Liver (tissue), 9 donors: ENCODE data around the gene MEX3B. TPM values are rescaled to one million over a fixed set of nuclear protein-coding genes. Genes with fewer than 3 reads are reported as not detected.

Source experiments
- DNase-seq: peaks from one replicate; pipeline ENCODE4 v3.0.0-alpha.2; 2017; ENCODE audit warnings: low spot score
- H3K27ac ChIP-seq, 2 donors: one replicate each; pipeline ENCODE4 v1.7.0; 2013; ENCODE audit warnings: inconsistent platforms in 2 of 2, low read length in 2 of 2, control low read depth in 1 of 2, low read depth in 1 of 2, mild to moderate bottlenecking in 1 of 2
- H3K27me3 ChIP-seq, 4 donors: one replicate each; pipeline versions ENCODE4 v1.6.1 to v1.7.0; 2013; ENCODE audit warnings: low read length in 3 of 4, inconsistent platforms in 1 of 4, mild to moderate bottlenecking in 1 of 4, moderate library complexity in 1 of 4; ENCODE audit not compliant: control insufficient read depth in 4 of 4, insufficient read depth in 4 of 4
- H3K36me3 ChIP-seq, 4 donors: one replicate each; pipeline versions ENCODE4 v1.6.1 to v1.7.0; 2013; ENCODE audit warnings: low read length in 3 of 4, mild to moderate bottlenecking in 3 of 4, low read depth in 1 of 4, moderate library complexity in 1 of 4; ENCODE audit not compliant: control insufficient read depth in 4 of 4, insufficient read depth in 3 of 4
- H3K4me1 ChIP-seq, 4 donors: one replicate each; pipeline versions ENCODE4 v1.6.1 to v1.7.0; 2013; ENCODE audit warnings: low read length in 3 of 4, mild to moderate bottlenecking in 3 of 4, moderate library complexity in 1 of 4; ENCODE audit not compliant: control insufficient read depth in 4 of 4, insufficient read depth in 4 of 4
- H3K4me3 ChIP-seq, 3 donors: one replicate each; pipeline versions ENCODE4 v1.6.1 to v1.7.0; 2013; ENCODE audit warnings: low read length in 3 of 3, control low read depth in 1 of 3, low read depth in 1 of 3, mild to moderate bottlenecking in 1 of 3
- H3K9ac ChIP-seq, 2 donors: one replicate each; pipeline ENCODE4 v1.7.0; 2013; ENCODE audit warnings: low read length in 2 of 2, mild to moderate bottlenecking in 2 of 2, moderate library complexity in 2 of 2, control low read depth in 1 of 2, low read depth in 1 of 2
- H3K9me3 ChIP-seq, 4 donors: one replicate each; pipeline versions ENCODE4 v1.6.1 to v1.7.0; 2013; ENCODE audit warnings: low read length in 3 of 4; ENCODE audit not compliant: control insufficient read depth in 4 of 4
- EGR1 ChIP-seq, 2 donors: IDR thresholded peaks; 2 replicates each; pipeline ENCODE4 v1.6.1; 2016 to 2018; ENCODE audit warnings: antibody characterized with exemption in 2 of 2, low read depth in 2 of 2
- FOXA1 ChIP-seq: IDR thresholded peaks from 2 replicates; pipeline ENCODE4 v1.6.1; 2016; ENCODE audit warnings: antibody characterized with exemption
- FOXA2 ChIP-seq: IDR thresholded peaks from 2 replicates; pipeline ENCODE4 v1.6.1; 2016; ENCODE audit warnings: antibody characterized with exemption
- GABPA ChIP-seq, 2 donors: IDR thresholded peaks in 1 of 2; conservative IDR thresholded peaks in 1 of 2; 2 replicates each; pipeline ENCODE4 v1.6.1; 2016; ENCODE audit warnings: antibody characterized with exemption in 2 of 2, mild to moderate bottlenecking in 1 of 2, moderate library complexity in 1 of 2
- HNF4A ChIP-seq, 2 donors: conservative IDR thresholded peaks; 2 replicates each; pipeline ENCODE4 v1.6.1; 2016; ENCODE audit warnings: antibody characterized with exemption in 2 of 2, mild to moderate bottlenecking in 2 of 2
- HNF4G ChIP-seq: IDR thresholded peaks from 2 replicates; pipeline ENCODE4 v1.6.1; 2016; ENCODE audit warnings: antibody characterized with exemption
- JUND ChIP-seq, 2 donors: IDR thresholded peaks; 2 replicates each; pipeline ENCODE4 v1.6.1; 2016; ENCODE audit warnings: antibody characterized with exemption in 2 of 2
- NR2F2 ChIP-seq: IDR thresholded peaks from 2 replicates; pipeline ENCODE4 v1.6.1; 2016; ENCODE audit warnings: antibody characterized with exemption
- RAD21 ChIP-seq, 2 donors: IDR thresholded peaks; 2 replicates each; pipeline ENCODE4 v1.6.1; 2016; ENCODE audit warnings: antibody characterized with exemption in 2 of 2, mild to moderate bottlenecking in 2 of 2
- RXRA ChIP-seq, 2 donors: IDR thresholded peaks; 2 replicates each; pipeline ENCODE4 v1.6.1; 2017 to 2018; ENCODE audit warnings: antibody characterized with exemption in 2 of 2, mild to moderate bottlenecking in 1 of 2
- SP1 ChIP-seq: IDR thresholded peaks from 2 replicates; pipeline ENCODE4 v1.6.1; 2018; ENCODE audit warnings: antibody characterized with exemption, mild to moderate bottlenecking
- TAF1 ChIP-seq: conservative IDR thresholded peaks from 2 replicates; pipeline ENCODE4 v1.6.1; 2016; ENCODE audit warnings: antibody characterized with exemption, mild to moderate bottlenecking
- YY1 ChIP-seq: IDR thresholded peaks from 2 replicates; pipeline ENCODE4 v1.6.1; 2016; ENCODE audit warnings: antibody characterized with exemption, mild to moderate bottlenecking
- WGBS: extraction: QIAGEN DNeasy Blood & Tissue Kit; methylation state at CpG from one replicate; pipeline ENCODE4 v1.1.7; 2013; 5-methylcytosine and 5-hydroxymethylcytosine counted together
- polyA plus RNA-seq, 2 donors: library from polyadenylated mRNA; stranded (reverse) in 1 of 2; unstranded in 1 of 2; fragments of 200-250 nt in 1 of 2; fragments of >200 nt in 1 of 2; fragmentation: Nextera tagmentation in 1 of 2; extraction: Ambion mirVana in 1 of 2; gene quantifications; one replicate each; pipeline versions ENCODE4 v1.2.1 to v1.2.3, GENCODE V29; 2013 to 2015
- total RNA-seq, 2 donors: library from RNA; depleted of rRNA; stranded (reverse); fragments of >200 nt; gene quantifications; one replicate each; pipeline ENCODE4 v1.2.3, GENCODE V29; 2014
- TF ChIP-seq, protein P1 (sequence below): IDR thresholded peaks from 2 replicates; pipeline ENCODE4 v1.6.1; 2016; ENCODE audit warnings: antibody characterized with exemption
- TF ChIP-seq, protein P2 (sequence below): IDR thresholded peaks from 2 replicates; pipeline ENCODE4 v1.6.1; 2016; ENCODE audit warnings: antibody characterized with exemption
- TF ChIP-seq, protein P3 (sequence below): fragments of 150-350 bp; IDR thresholded peaks from 2 replicates; pipeline ENCODE4 v1.5.1; 2017; ENCODE audit warnings: improper control_type of control experiment, low read depth, low read length; ENCODE audit not compliant: missing input control
- TF ChIP-seq, protein P4 (sequence below): IDR thresholded peaks from 2 replicates; pipeline ENCODE4 v1.6.1; 2016; ENCODE audit warnings: antibody characterized with exemption
- TF ChIP-seq, protein P5 (sequence below): IDR thresholded peaks from 2 replicates; pipeline ENCODE4 v1.6.1; 2016; ENCODE audit warnings: antibody characterized with exemption, mild to moderate bottlenecking
- donor health status: healthy.
- donor health status: healthy.
- donor health status: healthy.
- donor health status: healthy.
- donor health status: healthy.

Gene MEX3B
- total and polyA plus RNA-seq, 4 donors = 0.33 to 1.4 (median 0.89) TPM; not detected in 1

DNA sequence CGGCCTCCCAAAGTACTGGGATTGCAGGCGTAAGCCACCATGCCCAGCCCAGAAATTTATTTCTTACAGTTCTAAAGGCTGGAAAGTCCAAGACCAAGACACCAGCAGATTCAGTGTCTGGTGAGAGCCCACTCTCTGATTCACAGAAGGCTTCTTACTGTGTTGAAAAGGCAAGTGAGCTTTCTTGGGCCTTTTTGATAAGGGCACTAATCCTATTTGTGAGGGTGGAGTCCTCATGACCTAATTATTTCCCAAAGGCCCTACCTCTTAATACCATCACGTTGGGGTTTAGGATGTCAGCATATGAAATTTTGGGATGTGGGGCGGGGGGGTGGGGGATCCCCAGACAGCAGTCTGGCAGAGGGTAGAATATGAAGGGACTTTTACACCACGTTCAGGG lies 47.5 kb upstream of the MEX3B start:
- Histone ChIP-seq H3K27ac (no peak overlapping the region), H3K9me3 (no peaks in the 10 kb centered on the region), H3K4me1 (no peaks in the 10 kb centered on the region), H3K4me3 (no peak overlapping the region), H3K36me3 (no peaks in the 10 kb centered on the region), H3K27me3 (no peaks in the 10 kb centered on the region), H3K9ac (no peak overlapping the region)
- no peak for DNase-seq
- TF ChIP-seq HNF4A (conservative IDR thresholded peaks at IDR 0.05) = no peak
- no peak for TF ChIP-seq HNF4G
- no peak for TF ChIP-seq TAF1
- no peak for TF ChIP-seq FOXA2
- TF ChIP-seq RAD21 (IDR thresholded peaks at IDR 0.05) = no peak
- TF ChIP-seq RXRA (IDR thresholded peaks at IDR 0.05) = no peak
- no peak for TF ChIP-seq FOXA1
- no peak for TF ChIP-seq GABPA (IDR thresholded peaks at IDR 0.05 in 1 of 2, conservative IDR thresholded peaks at IDR 0.05 in 1 of 2)
- TF ChIP-seq YY1 = no peak
- no peak for TF ChIP-seq SP1
- TF ChIP-seq EGR1 (IDR thresholded peaks at IDR 0.05; ENCODE audit: low read depth in 2 of 2) = no peak
- TF ChIP-seq NR2F2 = no peak
- TF ChIP-seq JUND (IDR thresholded peaks at IDR 0.05) = no peak
- TF ChIP-seq, protein P1, sequence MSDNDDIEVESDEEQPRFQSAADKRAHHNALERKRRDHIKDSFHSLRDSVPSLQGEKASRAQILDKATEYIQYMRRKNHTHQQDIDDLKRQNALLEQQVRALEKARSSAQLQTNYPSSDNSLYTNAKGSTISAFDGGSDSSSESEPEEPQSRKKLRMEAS = no peak
- TF ChIP-seq, protein P2, sequence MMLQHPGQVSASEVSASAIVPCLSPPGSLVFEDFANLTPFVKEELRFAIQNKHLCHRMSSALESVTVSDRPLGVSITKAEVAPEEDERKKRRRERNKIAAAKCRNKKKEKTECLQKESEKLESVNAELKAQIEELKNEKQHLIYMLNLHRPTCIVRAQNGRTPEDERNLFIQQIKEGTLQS = no peak
- TF ChIP-seq, protein P3, sequence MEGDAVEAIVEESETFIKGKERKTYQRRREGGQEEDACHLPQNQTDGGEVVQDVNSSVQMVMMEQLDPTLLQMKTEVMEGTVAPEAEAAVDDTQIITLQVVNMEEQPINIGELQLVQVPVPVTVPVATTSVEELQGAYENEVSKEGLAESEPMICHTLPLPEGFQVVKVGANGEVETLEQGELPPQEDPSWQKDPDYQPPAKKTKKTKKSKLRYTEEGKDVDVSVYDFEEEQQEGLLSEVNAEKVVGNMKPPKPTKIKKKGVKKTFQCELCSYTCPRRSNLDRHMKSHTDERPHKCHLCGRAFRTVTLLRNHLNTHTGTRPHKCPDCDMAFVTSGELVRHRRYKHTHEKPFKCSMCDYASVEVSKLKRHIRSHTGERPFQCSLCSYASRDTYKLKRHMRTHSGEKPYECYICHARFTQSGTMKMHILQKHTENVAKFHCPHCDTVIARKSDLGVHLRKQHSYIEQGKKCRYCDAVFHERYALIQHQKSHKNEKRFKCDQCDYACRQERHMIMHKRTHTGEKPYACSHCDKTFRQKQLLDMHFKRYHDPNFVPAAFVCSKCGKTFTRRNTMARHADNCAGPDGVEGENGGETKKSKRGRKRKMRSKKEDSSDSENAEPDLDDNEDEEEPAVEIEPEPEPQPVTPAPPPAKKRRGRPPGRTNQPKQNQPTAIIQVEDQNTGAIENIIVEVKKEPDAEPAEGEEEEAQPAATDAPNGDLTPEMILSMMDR = no peak
- TF ChIP-seq, protein P4, sequence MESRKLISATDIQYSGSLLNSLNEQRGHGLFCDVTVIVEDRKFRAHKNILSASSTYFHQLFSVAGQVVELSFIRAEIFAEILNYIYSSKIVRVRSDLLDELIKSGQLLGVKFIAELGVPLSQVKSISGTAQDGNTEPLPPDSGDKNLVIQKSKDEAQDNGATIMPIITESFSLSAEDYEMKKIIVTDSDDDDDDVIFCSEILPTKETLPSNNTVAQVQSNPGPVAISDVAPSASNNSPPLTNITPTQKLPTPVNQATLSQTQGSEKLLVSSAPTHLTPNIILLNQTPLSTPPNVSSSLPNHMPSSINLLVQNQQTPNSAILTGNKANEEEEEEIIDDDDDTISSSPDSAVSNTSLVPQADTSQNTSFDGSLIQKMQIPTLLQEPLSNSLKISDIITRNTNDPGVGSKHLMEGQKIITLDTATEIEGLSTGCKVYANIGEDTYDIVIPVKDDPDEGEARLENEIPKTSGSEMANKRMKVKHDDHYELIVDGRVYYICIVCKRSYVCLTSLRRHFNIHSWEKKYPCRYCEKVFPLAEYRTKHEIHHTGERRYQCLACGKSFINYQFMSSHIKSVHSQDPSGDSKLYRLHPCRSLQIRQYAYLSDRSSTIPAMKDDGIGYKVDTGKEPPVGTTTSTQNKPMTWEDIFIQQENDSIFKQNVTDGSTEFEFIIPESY = no peak
- 83% methylated on average over 5 of the region's 5 CpGs for WGBS

DNA sequence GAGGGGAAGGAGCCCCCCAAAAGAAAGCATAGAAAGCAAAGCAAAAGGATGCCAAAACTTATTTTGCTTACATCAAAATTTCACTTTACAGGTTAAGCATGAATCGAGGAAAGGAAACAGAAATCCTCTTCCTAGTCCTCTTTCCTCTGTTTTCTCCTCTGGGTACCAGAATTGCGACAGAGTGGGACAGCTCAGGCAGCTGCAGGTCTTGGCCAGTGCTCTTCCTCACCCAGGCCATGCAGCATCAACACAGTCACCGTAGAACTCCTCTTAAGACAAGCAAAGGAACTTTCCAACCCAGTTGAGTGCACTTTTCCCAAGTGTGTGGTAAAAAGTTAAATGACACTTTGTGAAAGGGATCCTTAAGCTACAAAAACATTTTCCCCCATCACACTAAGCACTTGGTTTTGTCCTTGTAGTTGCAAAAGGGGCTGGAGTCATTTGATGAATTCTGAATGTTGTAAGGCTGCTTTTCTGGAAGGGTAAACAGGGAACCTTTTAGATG lies 45.9 kb upstream of the MEX3B start:
- no peak for DNase-seq
- WGBS = 72% methylated on average over 3 of the region's 3 CpGs
- TF ChIP-seq TAF1 (no peak), RXRA (IDR thresholded peaks at IDR 0.05) (no peak), YY1 (no peak), SP1 (no peak), RAD21 (IDR thresholded peaks at IDR 0.05) (no peak), HNF4A (conservative IDR thresholded peaks at IDR 0.05) (no peak), FOXA2 (no peak), FOXA1 (no peak), EGR1 (IDR thresholded peaks at IDR 0.05; ENCODE audit: low read depth in 2 of 2) (no peak), JUND (IDR thresholded peaks at IDR 0.05) (no peak), GABPA (IDR thresholded peaks at IDR 0.05 in 1 of 2, conservative IDR thresholded peaks at IDR 0.05 in 1 of 2) (no peak), HNF4G (no peak)
- TF ChIP-seq, protein P5, sequence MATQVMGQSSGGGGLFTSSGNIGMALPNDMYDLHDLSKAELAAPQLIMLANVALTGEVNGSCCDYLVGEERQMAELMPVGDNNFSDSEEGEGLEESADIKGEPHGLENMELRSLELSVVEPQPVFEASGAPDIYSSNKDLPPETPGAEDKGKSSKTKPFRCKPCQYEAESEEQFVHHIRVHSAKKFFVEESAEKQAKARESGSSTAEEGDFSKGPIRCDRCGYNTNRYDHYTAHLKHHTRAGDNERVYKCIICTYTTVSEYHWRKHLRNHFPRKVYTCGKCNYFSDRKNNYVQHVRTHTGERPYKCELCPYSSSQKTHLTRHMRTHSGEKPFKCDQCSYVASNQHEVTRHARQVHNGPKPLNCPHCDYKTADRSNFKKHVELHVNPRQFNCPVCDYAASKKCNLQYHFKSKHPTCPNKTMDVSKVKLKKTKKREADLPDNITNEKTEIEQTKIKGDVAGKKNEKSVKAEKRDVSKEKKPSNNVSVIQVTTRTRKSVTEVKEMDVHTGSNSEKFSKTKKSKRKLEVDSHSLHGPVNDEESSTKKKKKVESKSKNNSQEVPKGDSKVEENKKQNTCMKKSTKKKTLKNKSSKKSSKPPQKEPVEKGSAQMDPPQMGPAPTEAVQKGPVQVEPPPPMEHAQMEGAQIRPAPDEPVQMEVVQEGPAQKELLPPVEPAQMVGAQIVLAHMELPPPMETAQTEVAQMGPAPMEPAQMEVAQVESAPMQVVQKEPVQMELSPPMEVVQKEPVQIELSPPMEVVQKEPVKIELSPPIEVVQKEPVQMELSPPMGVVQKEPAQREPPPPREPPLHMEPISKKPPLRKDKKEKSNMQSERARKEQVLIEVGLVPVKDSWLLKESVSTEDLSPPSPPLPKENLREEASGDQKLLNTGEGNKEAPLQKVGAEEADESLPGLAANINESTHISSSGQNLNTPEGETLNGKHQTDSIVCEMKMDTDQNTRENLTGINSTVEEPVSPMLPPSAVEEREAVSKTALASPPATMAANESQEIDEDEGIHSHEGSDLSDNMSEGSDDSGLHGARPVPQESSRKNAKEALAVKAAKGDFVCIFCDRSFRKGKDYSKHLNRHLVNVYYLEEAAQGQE = no peak
- TF ChIP-seq, protein P3 = no peak
- TF ChIP-seq, protein P2 = no peak
- TF ChIP-seq, protein P4 = no peak

More for the DNA sequence above, 45.9 kb upstream of the MEX3B start:
- Histone ChIP-seq H3K4me3 (no peak overlapping the region), H3K27ac (no peak overlapping the region), H3K9ac (no peak overlapping the region), H3K27me3 (peaks cover 0 to under 1% (median 0%) of the 10 kb centered on the region in 4 donors), H3K4me1 (no peaks in the 10 kb centered on the region), H3K9me3 (no peaks in the 10 kb centered on the region), H3K36me3 (no peaks in the 10 kb centered on the region)
